Aorta (tissue), 5 donors: ENCODE measurements around the gene BTLA. TPM values are rescaled to one million over a fixed set of nuclear protein-coding genes. Genes with fewer than 3 reads are reported as not detected.

Experiments
- ATAC-seq: fragments of 200-7000 bp; cut with Tn5 transposase; one replicate; pipeline ENCODE4 v1.9.1; 2022; ENCODE audit warnings: moderate library complexity; ENCODE audit not compliant: low FRiP score
- DNase-seq, 2 donors: peaks; one replicate each; pipeline ENCODE4 v3.0.0-alpha.2; 2020
- H3K27ac ChIP-seq, 2 donors: one replicate each; pipeline ENCODE4 v1.5.1; 2013; ENCODE audit warnings: low read length in 2 of 2, mild to moderate bottlenecking in 2 of 2, moderate library complexity in 2 of 2, control low read depth in 1 of 2, inconsistent platforms in 1 of 2, low read depth in 1 of 2
- H3K27me3 ChIP-seq, 2 donors: one replicate each; pipeline ENCODE4 v1.6.1; 2013; ENCODE audit warnings: control low read depth in 1 of 2, low read length in 1 of 2, mild to moderate bottlenecking in 1 of 2, moderate library complexity in 1 of 2; ENCODE audit not compliant: insufficient read depth in 2 of 2, control insufficient read depth in 1 of 2
- H3K36me3 ChIP-seq, 2 donors: one replicate each; pipeline ENCODE4 v1.6.1; 2013; ENCODE audit warnings: control low read depth in 1 of 2, low read length in 1 of 2, mild to moderate bottlenecking in 1 of 2; ENCODE audit not compliant: insufficient read depth in 2 of 2, control insufficient read depth in 1 of 2
- H3K4me1 ChIP-seq, 2 donors: one replicate each; pipeline ENCODE4 v1.6.1; 2013; ENCODE audit warnings: low read length in 2 of 2, control low read depth in 1 of 2, mild to moderate bottlenecking in 1 of 2, moderate library complexity in 1 of 2; ENCODE audit not compliant: insufficient read depth in 2 of 2, control insufficient read depth in 1 of 2
- H3K4me3 ChIP-seq, 2 donors: one replicate each; pipeline ENCODE4 v1.5.1; 2013; ENCODE audit warnings: low read length in 2 of 2, control low read depth in 1 of 2, mild to moderate bottlenecking in 1 of 2
- H3K9me3 ChIP-seq: one replicate; pipeline ENCODE4 v1.6.1; 2013; ENCODE audit warnings: mild to moderate bottlenecking, low read length; ENCODE audit not compliant: control insufficient read depth
- WGBS, 2 donors: extraction: QIAGEN DNeasy Blood & Tissue Kit; methylation state at CpG; one replicate each; pipeline ENCODE4 v1.1.7; 2013; 5-methylcytosine and 5-hydroxymethylcytosine counted together
- intact Hi-C, 2 donors: fragments of 100-400 bp; cut with DNase I; formaldehyde crosslinking; loops; one replicate each; pipeline versions ENCODE4 v1.14.2 to v1.15.0; 2022
- polyA plus RNA-seq, 2 donors: library from polyadenylated mRNA; stranded (reverse); fragments of 200-250 nt; gene quantifications; one replicate each; pipeline ENCODE4 v1.2.3, GENCODE V29; 2013
- total RNA-seq, 2 donors: library from RNA; stranded (reverse); fragmentation: NEBNext Ultra II Directional; extraction: Animal tissue kit (Norgen Biotek cat#: 25700); gene quantifications; one replicate each; pipeline ENCODE4 v1.2.1, GENCODE V29; 2021
- donor health status: healthy with polysubstance abuse.
- donor health status: Bipolar disorder and iron deficiency.
- donor health status: DM: no; HTN: no; CAD: no.
- donor health status: DM: no; HTN: no; CAD: no.
- donor health status: DM: yes; HTN: yes; CAD: no.

BTLA gene
- total and polyA plus RNA-seq, 4 donors: 0.13 to 3.8 (median 0.83) TPM

DNA sequence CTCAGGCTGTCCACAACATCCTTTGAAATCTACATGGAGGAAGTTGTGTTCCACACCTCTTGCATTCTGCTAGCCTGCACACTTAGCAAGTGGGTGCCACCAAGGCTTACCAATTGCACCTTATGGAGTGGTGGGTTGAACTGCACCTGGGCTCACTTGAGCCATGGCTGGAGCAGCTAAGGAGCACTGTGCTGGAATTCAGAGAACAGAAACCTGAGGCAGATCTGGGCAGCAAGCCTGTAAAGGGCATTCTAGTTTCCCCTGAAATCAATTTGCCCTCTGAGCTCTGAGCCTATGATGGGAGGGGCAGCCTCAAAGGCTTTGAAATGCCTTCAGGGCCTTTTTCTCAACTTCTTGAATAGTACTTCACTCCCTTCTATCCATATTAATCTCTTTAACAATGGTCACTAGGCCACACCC, 18.0 kb downstream of the BTLA start:
- Histone ChIP-seq H3K27ac (no peak overlapping the region), H3K36me3 (no peaks in the 10 kb centered on the region), H3K4me1 (no peaks in the 10 kb centered on the region), H3K27me3 (no peaks in the 10 kb centered on the region), H3K4me3 (no peak overlapping the region), H3K9me3 (peaks cover 1% of the 10 kb centered on the region)
- DNase-seq: no peak
- intact Hi-C loops: no loop called here
- ATAC-seq: no peak

DNA sequence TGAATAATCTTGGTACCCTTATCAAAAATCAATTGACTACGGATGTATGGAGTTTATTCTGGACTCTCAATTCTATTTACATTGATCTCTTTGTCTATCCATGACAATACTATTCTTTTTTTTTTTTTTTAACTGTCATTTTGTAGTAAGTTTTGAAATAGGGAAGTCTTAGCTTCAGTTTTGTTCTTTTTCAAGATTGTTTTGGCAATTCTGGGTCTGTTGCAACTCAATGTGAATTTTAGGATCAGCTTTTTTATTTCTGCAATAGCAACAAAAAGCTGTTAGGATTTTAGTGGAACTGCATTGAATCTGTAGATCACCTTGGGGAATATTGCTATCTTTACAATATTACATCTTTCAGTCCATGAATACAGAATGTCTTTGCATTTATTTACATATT, 21.4 kb downstream of the BTLA start:
- H3K27me3 ChIP-seq: no peaks in the 10 kb centered on the region
- 94 to 95% methylated on average over 1 of the region's 1 CpG for WGBS, 2 donors
- H3K4me1 ChIP-seq: no peaks in the 10 kb centered on the region
- ATAC-seq (no peak), DNase-seq (no peak)
- no peaks in the 10 kb centered on the region for H3K36me3 ChIP-seq
- intact Hi-C loops: no loop called here
- no peak overlapping the region for H3K27ac ChIP-seq
- no peak overlapping the region for H3K4me3 ChIP-seq
- peaks cover 1% of the 10 kb centered on the region for H3K9me3 ChIP-seq

- Histone ChIP-seq H3K27me3 (no peaks in the 10 kb centered on the region), H3K4me1 (no peaks in the 10 kb centered on the region), H3K36me3 (no peaks in the 10 kb centered on the region), H3K27ac (no peak overlapping the region), H3K9me3 (peaks cover 1% of the 10 kb centered on the region), H3K4me3 (no peak overlapping the region)
- no peak for ATAC-seq
- intact Hi-C loops: no loop called here
- DNase-seq: no peak
- WGBS, 2 donors: 96 to 97% methylated on average over 1 of the region's 1 CpG
Measured at GRCh38 chr3:112476346-112476745, 22.9 kb downstream of the BTLA start.

DNA sequence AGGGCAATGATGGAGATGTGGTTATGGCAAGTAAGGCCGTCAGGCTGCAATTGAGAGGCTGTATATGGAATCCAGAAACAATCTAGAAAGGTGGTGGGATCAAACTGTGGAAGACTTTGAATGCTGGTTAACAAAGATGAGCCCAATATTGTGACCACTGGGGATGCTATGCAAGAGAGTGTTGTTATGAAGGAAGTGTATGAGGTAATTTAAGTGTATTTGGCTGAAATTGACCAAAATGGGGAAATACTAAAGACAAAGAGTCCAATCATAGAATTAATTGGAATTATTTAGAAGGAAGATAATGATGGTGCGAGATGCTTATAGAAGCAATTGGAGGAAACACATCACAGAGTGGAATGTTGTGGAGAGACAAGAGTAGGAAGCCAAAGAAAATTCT, 24.5 kb downstream of the BTLA start:
- ATAC-seq: no peak
- DNase-seq: no peak

DNA sequence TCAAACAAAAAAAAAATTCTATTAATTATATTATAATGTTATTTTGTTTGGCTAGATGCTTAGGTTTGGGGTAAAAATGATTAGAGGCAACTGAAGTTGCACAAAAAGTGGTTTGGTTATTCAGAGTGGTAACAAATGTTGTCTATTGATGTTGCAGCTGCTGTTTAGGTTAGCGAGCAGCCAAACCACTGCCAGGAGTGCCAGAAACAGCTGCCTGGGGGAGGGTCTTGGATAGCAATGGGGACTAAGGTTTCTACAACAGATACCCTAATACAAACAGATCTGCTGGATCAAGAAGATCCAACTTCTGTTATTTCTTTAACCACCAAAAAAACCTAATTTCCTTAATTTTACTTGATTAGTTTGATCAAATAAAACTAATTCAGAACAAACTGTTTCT, 26.6 kb downstream of the BTLA start:
- Histone ChIP-seq H3K27ac (no peak overlapping the region), H3K36me3 (no peaks in the 10 kb centered on the region), H3K27me3 (no peaks in the 10 kb centered on the region), H3K4me3 (no peak overlapping the region), H3K9me3 (no peaks in the 10 kb centered on the region), H3K4me1 (peaks cover 4 to 15% of the 10 kb centered on the region in 2 donors)
- no peak for ATAC-seq
- DNase-seq: no peak
- intact Hi-C loops: no loop called here
- WGBS, 2 donors: 83 to 85% methylated on average over 1 of the region's 1 CpG

More for the DNA sequence above, 24.5 kb downstream of the BTLA start:
- Histone ChIP-seq H3K36me3 (no peaks in the 10 kb centered on the region), H3K27ac (no peak overlapping the region), H3K9me3 (no peaks in the 10 kb centered on the region), H3K4me3 (no peak overlapping the region), H3K4me1 (peaks cover 3 to 7% of the 10 kb centered on the region in 2 donors), H3K27me3 (no peaks in the 10 kb centered on the region)
- intact Hi-C loops: no loop called here
- 96% methylated on average over 2 of the region's 2 CpGs for WGBS, 2 donors

DNA sequence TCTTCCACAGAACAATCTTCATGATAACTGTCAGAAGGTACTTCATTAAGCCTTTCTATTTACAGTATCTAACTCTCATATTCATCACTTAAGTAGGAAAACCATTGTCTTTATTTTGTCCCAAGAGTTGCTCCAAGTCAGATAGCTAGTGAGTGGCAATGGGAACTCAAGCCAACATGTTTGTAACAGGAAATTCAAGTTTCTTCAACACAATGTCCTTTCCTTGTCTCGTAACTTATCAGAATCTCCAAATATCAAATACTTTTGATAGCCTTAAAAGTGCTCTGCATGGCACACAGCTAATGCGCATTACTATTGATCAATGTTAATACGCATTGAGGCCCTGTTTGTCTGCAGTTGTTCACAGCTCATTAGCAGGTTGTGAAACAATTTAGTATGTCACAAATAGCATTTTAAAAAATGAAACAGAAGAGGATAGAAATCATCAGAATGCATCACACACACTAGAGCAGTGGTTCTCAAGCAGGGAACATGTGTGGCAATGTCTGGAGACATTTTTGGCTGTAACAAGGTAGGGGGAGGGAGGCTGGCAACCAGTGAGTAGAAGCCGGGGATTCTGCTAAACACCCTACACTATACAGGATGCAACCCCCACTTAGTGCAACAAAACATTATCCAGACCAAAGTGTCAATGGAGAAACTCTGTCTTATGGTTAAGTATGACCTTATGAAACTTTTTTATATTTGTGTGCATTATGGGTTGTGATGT, 27.5 kb downstream of the BTLA start:
- peaks cover 4 to 18% of the 10 kb centered on the region in 2 donors for H3K4me1 ChIP-seq
- no peaks in the 10 kb centered on the region for H3K27me3 ChIP-seq
- H3K27ac ChIP-seq: no peak overlapping the region
- WGBS, 2 donors: 59 to 67% methylated on average over 4 of the region's 4 CpGs
- DNase-seq (no peak), ATAC-seq (no peak)
- no peak overlapping the region for H3K4me3 ChIP-seq
- H3K9me3 ChIP-seq: no peaks in the 10 kb centered on the region
- intact Hi-C loops: loop anchor here in 1 of 2 donors (1.0 kb wide), 1 partner anchor 17 kb away; no protein-coding TSS in a partner anchor
- no peaks in the 10 kb centered on the region for H3K36me3 ChIP-seq

DNA sequence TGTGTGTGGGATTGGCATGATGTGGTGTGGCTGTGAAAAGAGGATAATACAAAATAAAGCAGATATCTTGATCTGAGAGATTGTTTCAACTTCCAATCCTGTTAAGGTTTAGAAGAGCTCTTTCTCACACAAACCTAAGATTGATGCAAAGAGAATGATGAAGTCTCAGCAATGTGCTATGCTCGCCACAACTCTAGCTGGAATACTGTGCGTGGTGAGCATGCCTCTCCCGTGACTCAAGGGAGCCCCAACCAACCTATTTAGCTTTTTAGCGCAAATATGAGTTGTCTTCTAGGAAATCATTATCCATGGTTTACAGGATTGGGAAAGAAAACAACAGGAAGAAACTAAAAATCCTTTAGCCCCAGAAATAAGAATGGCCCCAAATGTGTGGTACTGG, 28.5 kb downstream of the BTLA start:
- 23 to 42% methylated on average over 4 of the region's 4 CpGs for WGBS, 2 donors
- Histone ChIP-seq H3K4me1 (peaks cover 4 to 18% of the 10 kb centered on the region in 2 donors), H3K36me3 (no peaks in the 10 kb centered on the region), H3K27me3 (no peaks in the 10 kb centered on the region), H3K9me3 (no peaks in the 10 kb centered on the region), H3K4me3 (no peak overlapping the region), H3K27ac (peak overlapping the region in 1 of 2 donors; percentile 67)
- no peak for ATAC-seq
- intact Hi-C loops: loop anchor here in 1 of 2 donors (1.0 kb wide), 1 partner anchor 16 kb away; no protein-coding TSS in a partner anchor
- DNase-seq: no peak

DNA sequence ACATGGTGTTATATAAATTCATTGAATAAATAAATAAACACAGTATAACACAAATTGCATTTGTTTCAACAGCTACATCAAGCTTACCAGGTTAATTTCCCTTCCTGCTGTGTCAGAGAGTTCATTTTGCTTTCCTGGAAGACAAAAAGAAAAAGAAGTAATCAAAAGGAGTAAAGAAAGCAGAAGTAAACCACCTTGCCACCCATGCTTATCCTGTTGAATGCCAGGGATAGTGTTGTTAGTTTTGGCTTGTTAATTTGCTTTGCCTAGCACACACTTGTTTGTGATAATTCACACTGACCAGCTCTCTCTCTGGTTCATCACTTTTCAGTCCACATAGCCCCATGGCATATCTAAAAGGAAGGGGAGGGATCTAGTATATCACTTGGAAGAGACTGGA, 29.6 kb downstream of the BTLA start:
- peaks cover 4 to 18% of the 10 kb centered on the region in 2 donors for H3K4me1 ChIP-seq
- DNase-seq (no peak), ATAC-seq (no peak)
- H3K9me3 ChIP-seq: no peaks in the 10 kb centered on the region
- intact Hi-C loops: loop anchor here in 1 of 2 donors (2.0 kb wide), 1 partner anchor 39 kb away; no protein-coding TSS in a partner anchor
- H3K27ac ChIP-seq: peak overlapping the region; percentile 28 to 57
- no peaks in the 10 kb centered on the region for H3K36me3 ChIP-seq
- H3K4me3 ChIP-seq: no peak overlapping the region
- H3K27me3 ChIP-seq: no peaks in the 10 kb centered on the region

DNA sequence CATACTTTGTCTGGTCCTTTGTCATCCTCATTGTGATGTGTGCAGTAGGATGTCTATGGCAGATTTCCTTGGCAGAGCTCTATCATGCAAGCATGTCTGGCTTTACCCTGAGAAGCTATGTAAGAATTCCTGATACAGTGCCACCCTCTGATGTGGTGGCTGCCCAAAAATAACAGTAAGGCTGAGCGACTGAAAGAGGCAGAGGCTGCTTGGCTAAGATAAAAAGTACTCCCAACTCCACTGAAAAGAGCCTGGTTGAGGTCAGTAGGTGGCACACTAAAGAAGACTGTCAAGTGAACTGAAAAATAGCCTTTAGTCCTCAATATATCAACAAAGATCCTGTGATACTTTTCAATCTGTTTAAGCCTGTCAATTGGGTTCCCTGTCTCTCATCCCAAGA, 31.7 kb downstream of the BTLA start:
- intact Hi-C loops: no loop called here
- DNase-seq: no peak
- ATAC-seq: no peak
- Histone ChIP-seq H3K27ac (no peak overlapping the region), H3K9me3 (no peaks in the 10 kb centered on the region), H3K27me3 (no peaks in the 10 kb centered on the region), H3K36me3 (no peaks in the 10 kb centered on the region), H3K4me3 (no peak overlapping the region), H3K4me1 (peaks cover 4 to 18% of the 10 kb centered on the region in 2 donors)
- 0 to 8% methylated on average over 1 of the region's 1 CpG for WGBS, 2 donors
